ENCODE results near the gene JMY.

GRCh38 chr5:79227484-79228025, 8.4 kb upstream of the JMY start:
- TF ChIP-seq EZH2 (IDR thresholded peaks at IDR 0.05; ENCODE audit: borderline replicate concordance, low read depth, low read length, severe bottlenecking) (no peak), CTCF (IDR thresholded peaks at IDR 0.05; ENCODE audit: extremely low read depth in 1 of 2, insufficient read depth in 1 of 2, low read depth in 1 of 2, low read length in 2 of 2) (no peak), POLR2AphosphoS5 (IDR thresholded peaks at IDR 0.05; ENCODE audit: insufficient read depth, low read depth, low read length) (no peak), FOS (IDR thresholded peaks at IDR 0.05; ENCODE audit: borderline replicate concordance, insufficient read depth, low read length) (no peak), MAX (IDR thresholded peaks at IDR 0.05; ENCODE audit: insufficient read depth, insufficient read length) (no peak)
